GM12892 (cell line): ENCODE results near the gene SATL1.

ENCODE experiments used
- POLR2A ChIP-seq: IDR thresholded peaks from 2 replicates; pipeline ENCODE4 v1.6.1; 2011; ENCODE audit warnings: low read depth, low read length, control low read depth
- POLR2AphosphoS5 ChIP-seq: IDR thresholded peaks from 2 replicates; pipeline ENCODE4 v1.6.1; 2011; ENCODE audit warnings: low read depth, low read length, control low read depth
- TAF1 ChIP-seq: IDR thresholded peaks from 2 replicates; pipeline ENCODE4 v1.6.1; 2011; ENCODE audit warnings: low read depth, mild to moderate bottlenecking, control low read depth, low read length, borderline replicate concordance

- TF ChIP-seq POLR2A (no peak), TAF1 (no peak), POLR2AphosphoS5 (no peak)
Observed at GRCh38 chrX:85065512-85066198, 177.9 kb downstream of the SATL1 start.
